GM18499 (cell line): ENCODE measurements around the gene NTN1.

Experiments
- ATAC-seq: cut with Tn5 transposase; IDR thresholded peaks from one replicate; pipeline ENCODE4 v1.9.1; 2021; ENCODE audit warnings: moderate number of reproducible peaks; ENCODE audit not compliant: insufficient read depth, unreplicated experiment

NTN1 gene

GRCh38 chr17:9028988-9029570 lies 7.8 kb downstream of the NTN1 start:
- no peak for ATAC-seq

- no peak for ATAC-seq
Measured at GRCh38 chr17:9032151-9032550, 10.8 kb downstream of the NTN1 start.

- no peak for ATAC-seq
Measured at GRCh38 chr17:9032583-9032982, 11.3 kb downstream of the NTN1 start.

- ATAC-seq = no peak
Measured at GRCh38 chr17:9035249-9035648, 13.9 kb downstream of the NTN1 start.

- no peak for ATAC-seq
Measured at GRCh38 chr17:9036336-9036735, 15.0 kb downstream of the NTN1 start.

GRCh38 chr17:9037736-9038135 lies 16.4 kb downstream of the NTN1 start:
- no peak for ATAC-seq

GRCh38 chr17:9038380-9038779 lies 17.1 kb downstream of the NTN1 start:
- no peak for ATAC-seq

- no peak for ATAC-seq
Measured at GRCh38 chr17:9044772-9045463, 23.6 kb downstream of the NTN1 start.

- no peak for ATAC-seq
Measured at GRCh38 chr17:9050801-9051401, 29.6 kb downstream of the NTN1 start.

- ATAC-seq = no peak
Measured at GRCh38 chr17:9051561-9051960, 30.3 kb downstream of the NTN1 start.

- no peak for ATAC-seq
Measured at GRCh38 chr17:9052921-9053320, 31.6 kb downstream of the NTN1 start.

- no peak for ATAC-seq
Measured at GRCh38 chr17:9053406-9053805, 32.1 kb downstream of the NTN1 start.

- no peak for ATAC-seq
Measured at GRCh38 chr17:9054126-9054975, 33.0 kb downstream of the NTN1 start.

- no peak for ATAC-seq
Measured at GRCh38 chr17:9055281-9055680, 34.0 kb downstream of the NTN1 start.

- no peak for ATAC-seq
Measured at GRCh38 chr17:9056566-9056965, 35.3 kb downstream of the NTN1 start.

- ATAC-seq = no peak
Measured at GRCh38 chr17:9057310-9057709, 36.0 kb downstream of the NTN1 start.

- no peak for ATAC-seq
Measured at GRCh38 chr17:9062399-9062902, 41.1 kb downstream of the NTN1 start.

GRCh38 chr17:9064311-9064834 lies 43.1 kb downstream of the NTN1 start:
- ATAC-seq = no peak

GRCh38 chr17:9071016-9071415 lies 49.7 kb downstream of the NTN1 start:
- no peak for ATAC-seq

- no peak for ATAC-seq
Measured at GRCh38 chr17:9071811-9072498, 50.6 kb downstream of the NTN1 start.
